IPS-18a (cell line): ENCODE measurements around the gene SH3TC1.

Experiments
- H3K27ac ChIP-seq: one replicate; pipeline ENCODE4 v1.5.1; 2013; ENCODE audit warnings: low read length
- H3K27me3 ChIP-seq: one replicate; pipeline ENCODE4 v1.6.1; 2013; ENCODE audit warnings: mild to moderate bottlenecking, low read length; ENCODE audit not compliant: control insufficient read depth, insufficient read depth
- H3K36me3 ChIP-seq: one replicate; pipeline ENCODE4 v1.6.1; 2013; ENCODE audit warnings: low read depth, low read length; ENCODE audit not compliant: control insufficient read depth
- H3K4me1 ChIP-seq: one replicate; pipeline ENCODE4 v1.6.1; 2013; ENCODE audit warnings: low read depth, low read length; ENCODE audit not compliant: control insufficient read depth
- H3K4me3 ChIP-seq: one replicate; pipeline ENCODE4 v1.5.1; 2013; ENCODE audit warnings: low read length
- H3K9ac ChIP-seq: one replicate; pipeline ENCODE4 v1.6.1; 2013; ENCODE audit warnings: mild to moderate bottlenecking, low read length, moderate library complexity
- H3K9me3 ChIP-seq: one replicate; pipeline ENCODE4 v1.6.1; 2013; ENCODE audit warnings: low read depth, low read length; ENCODE audit not compliant: control insufficient read depth

SH3TC1 gene

DNA sequence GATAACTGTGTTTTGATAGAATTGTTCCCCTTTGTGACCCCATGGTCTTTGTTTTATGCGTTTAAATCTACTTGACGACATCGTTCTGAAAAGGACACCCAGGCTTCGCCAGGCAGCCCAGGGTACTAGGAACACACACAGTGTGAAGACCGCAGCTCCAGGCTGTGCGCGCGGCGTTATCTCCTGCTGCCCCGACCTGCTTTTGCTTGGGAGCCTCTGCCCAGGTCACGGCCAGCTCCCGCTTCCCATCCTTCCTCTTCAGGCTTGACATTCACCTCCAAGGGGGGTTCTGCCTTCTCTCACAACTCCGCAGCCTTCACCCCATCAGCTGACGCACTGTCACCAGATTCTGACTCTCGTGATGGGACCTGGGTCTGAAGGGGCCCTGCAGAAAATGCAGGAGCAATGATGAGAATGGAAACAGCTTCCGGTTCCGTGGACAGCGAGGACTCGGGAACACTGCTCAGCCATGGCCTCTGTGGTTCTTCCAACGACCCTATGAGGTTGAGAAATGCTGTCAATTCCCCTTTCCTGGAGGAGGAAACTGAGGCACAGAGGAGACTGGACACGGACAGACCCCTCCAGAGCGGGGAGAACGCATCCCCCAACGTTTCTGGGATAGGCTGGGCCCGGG lies 69.9 kb downstream of the SH3TC1 start:
- H3K27me3 ChIP-seq = peaks cover 30% of the 10 kb centered on the region
- no peak overlapping the region for H3K4me3 ChIP-seq
- no peak overlapping the region for H3K9ac ChIP-seq
- H3K9me3 ChIP-seq = no peaks in the 10 kb centered on the region
- no peaks in the 10 kb centered on the region for H3K36me3 ChIP-seq
- H3K4me1 ChIP-seq = peaks cover 3% of the 10 kb centered on the region
- H3K27ac ChIP-seq = no peak overlapping the region

GRCh38 chr4:8269535-8270417 lies 70.7 kb downstream of the SH3TC1 start, which contains the start of gene HTRA3:
Gene HTRA3, plus strand, starts transcription at chr4:8269754. Its CDS starts 215 bp downstream, at chr4:8269969.
- Histone ChIP-seq H3K27ac (no peak within 1 kb of the TSS), H3K27me3 (peaks cover 30% of the 10 kb centered on the region), H3K4me1 (peaks cover 3% of the 10 kb centered on the region), H3K9me3 (no peaks in the 10 kb centered on the region), H3K9ac (no peak within 1 kb of the TSS), H3K36me3 (no peaks in the 10 kb centered on the region), H3K4me3 (peak within 1 kb of the TSS; percentile 40)

GRCh38 chr4:8270418-8270771 lies 71.3 kb downstream of the SH3TC1 start:
- no peak overlapping the region for H3K27ac ChIP-seq

GRCh38 chr4:8270912-8271815 lies 72.1 kb downstream of the SH3TC1 start:
- Histone ChIP-seq H3K9ac (no peak overlapping the region), H3K27ac (no peak overlapping the region), H3K36me3 (no peaks in the 10 kb centered on the region), H3K27me3 (peaks cover 30% of the 10 kb centered on the region), H3K4me1 (peaks cover 3% of the 10 kb centered on the region), H3K4me3 (no peak overlapping the region), H3K9me3 (no peaks in the 10 kb centered on the region)

More at GRCh38 chr4:8270418-8270771, 71.3 kb downstream of the SH3TC1 start:
- Histone ChIP-seq H3K9ac (no peak overlapping the region), H3K27me3 (peaks cover 30% of the 10 kb centered on the region), H3K36me3 (no peaks in the 10 kb centered on the region), H3K4me1 (peaks cover 3% of the 10 kb centered on the region), H3K9me3 (no peaks in the 10 kb centered on the region), H3K4me3 (peak overlapping the region; percentile 40)

DNA sequence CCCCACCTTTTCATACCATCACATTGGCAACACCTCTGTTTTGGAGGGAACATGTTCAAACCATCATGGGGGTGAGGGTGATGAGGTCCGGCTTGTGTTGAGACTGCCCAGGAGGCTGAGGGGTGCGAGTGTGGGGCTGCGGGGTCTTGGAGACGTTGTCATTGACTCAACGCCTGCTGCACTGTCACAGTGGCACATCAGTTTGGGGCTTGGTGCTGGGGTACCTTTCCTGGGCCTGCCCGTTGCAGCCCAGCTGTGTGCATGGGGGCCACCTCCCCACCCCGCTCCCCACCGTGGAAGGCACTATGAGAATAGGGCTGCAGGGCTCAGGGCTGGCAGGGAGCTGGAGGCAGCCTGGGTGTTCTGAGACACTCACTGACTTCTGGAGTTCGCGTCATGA lies 72.7 kb downstream of the SH3TC1 start:
- Histone ChIP-seq H3K36me3 (no peaks in the 10 kb centered on the region), H3K9ac (no peak overlapping the region), H3K27ac (no peak overlapping the region), H3K4me3 (no peak overlapping the region), H3K4me1 (peaks cover 3% of the 10 kb centered on the region), H3K27me3 (peaks cover 30% of the 10 kb centered on the region), H3K9me3 (no peaks in the 10 kb centered on the region)

DNA sequence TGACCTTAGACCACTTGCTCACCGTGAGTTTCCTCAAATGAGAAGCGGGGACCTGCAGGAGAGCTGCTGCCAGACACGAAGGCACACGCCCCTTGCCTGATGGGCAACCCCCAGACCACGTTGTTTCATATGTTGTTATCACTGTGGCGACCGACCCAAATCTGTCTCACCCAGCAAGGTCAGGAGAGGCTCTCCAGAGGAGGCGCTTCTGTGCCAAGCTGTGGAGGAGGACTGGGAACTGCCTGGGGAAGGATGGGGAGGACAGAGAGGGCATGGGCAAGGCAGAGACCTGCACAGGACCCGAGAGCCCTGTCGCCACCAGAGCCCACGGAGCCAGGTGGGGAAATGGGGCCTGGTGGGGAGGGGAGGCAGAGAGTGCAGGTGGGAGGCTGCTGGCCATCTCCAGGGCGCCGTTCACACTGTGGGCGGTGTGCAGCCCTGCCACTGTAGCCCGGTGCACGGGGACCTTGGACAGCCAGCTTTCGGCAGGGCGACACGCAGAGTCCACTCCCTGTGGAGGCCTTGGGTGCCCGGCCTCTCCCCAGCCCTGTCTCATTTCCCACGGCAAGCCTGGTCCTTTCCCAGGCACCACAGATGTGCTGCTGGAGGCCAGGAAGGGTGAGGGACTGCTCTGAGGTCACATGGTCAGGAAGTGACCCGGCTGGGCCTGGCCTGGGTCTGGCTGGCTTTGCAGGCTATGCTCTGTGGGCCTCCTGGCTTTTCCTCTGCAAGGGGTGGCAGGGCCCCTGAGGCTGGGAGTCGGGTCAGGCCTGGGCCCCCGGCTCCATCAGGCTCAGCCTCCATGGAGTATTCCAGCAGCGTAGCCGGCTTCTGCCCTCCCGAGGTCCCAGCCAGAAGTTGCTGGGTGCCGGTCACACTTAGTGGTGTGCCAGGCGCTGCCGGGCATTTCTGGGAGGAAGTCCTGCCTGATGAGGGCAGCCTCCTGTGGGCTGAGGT lies 73.7 kb downstream of the SH3TC1 start:
- peaks cover 3% of the 10 kb centered on the region for H3K4me1 ChIP-seq
- H3K27ac ChIP-seq = no peak overlapping the region

GRCh38 chr4:8273450-8273849 lies 74.4 kb downstream of the SH3TC1 start:
- no peak overlapping the region for H3K4me3 ChIP-seq
- H3K36me3 ChIP-seq = no peaks in the 10 kb centered on the region
- no peak overlapping the region for H3K27ac ChIP-seq
- no peaks in the 10 kb centered on the region for H3K9me3 ChIP-seq
- H3K27me3 ChIP-seq = peaks cover 30% of the 10 kb centered on the region
- H3K9ac ChIP-seq = no peak overlapping the region
- H3K4me1 ChIP-seq = peaks cover 3% of the 10 kb centered on the region

More for the DNA sequence above, 73.7 kb downstream of the SH3TC1 start:
- Histone ChIP-seq H3K9me3 (no peaks in the 10 kb centered on the region), H3K4me3 (no peak overlapping the region), H3K9ac (no peak overlapping the region), H3K27me3 (peaks cover 30% of the 10 kb centered on the region), H3K36me3 (no peaks in the 10 kb centered on the region)

- H3K9me3 ChIP-seq = no peaks in the 10 kb centered on the region
- H3K27me3 ChIP-seq = peaks cover 24% of the 10 kb centered on the region
- H3K9ac ChIP-seq = no peak overlapping the region
- no peak overlapping the region for H3K27ac ChIP-seq
- no peak overlapping the region for H3K4me3 ChIP-seq
- H3K36me3 ChIP-seq = no peaks in the 10 kb centered on the region
- H3K4me1 ChIP-seq = peaks cover 2% of the 10 kb centered on the region
Observed at GRCh38 chr4:8274066-8274652, 75.1 kb downstream of the SH3TC1 start.

DNA sequence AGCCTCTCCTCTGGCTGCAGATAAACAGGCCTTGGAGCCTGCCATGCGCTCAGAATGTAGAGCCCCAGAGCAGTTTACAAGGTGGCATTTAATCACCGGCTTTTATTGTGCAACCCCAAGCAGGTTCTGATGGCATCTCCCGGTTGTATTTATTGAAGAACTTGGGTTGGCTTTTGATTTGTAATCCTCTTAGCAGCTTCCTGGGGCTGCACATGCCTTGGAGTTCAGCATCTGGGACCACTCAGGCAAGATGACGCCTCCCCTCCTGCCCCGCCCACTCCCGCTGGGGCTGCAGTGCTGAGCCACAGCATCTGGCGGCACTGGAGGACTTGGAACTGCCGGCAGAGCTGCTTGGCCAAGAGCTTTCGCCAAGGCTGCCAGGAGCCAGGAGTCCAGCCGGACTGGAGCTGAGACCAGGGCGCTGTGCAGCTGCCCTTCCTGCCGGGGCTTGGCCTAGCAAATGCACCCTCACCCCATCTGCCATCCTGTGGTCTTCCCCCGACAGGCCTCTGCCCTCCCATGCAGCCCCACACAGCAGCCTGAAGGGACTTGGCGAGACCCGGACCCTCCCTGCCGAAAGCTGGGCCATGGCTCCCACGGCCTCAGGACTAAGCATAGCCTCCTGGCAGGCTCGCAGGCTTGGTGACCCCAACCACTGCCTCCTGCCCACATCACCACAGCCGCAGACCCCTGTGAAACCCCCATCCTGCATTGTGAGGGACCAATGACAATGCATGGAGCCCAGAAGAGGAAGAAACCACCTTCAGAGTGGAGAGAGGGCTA lies 75.9 kb downstream of the SH3TC1 start:
- Histone ChIP-seq H3K4me3 (no peak overlapping the region), H3K9me3 (no peaks in the 10 kb centered on the region), H3K36me3 (no peaks in the 10 kb centered on the region), H3K27me3 (peaks cover 20% of the 10 kb centered on the region), H3K4me1 (no peaks in the 10 kb centered on the region), H3K27ac (no peak overlapping the region), H3K9ac (no peak overlapping the region)

DNA sequence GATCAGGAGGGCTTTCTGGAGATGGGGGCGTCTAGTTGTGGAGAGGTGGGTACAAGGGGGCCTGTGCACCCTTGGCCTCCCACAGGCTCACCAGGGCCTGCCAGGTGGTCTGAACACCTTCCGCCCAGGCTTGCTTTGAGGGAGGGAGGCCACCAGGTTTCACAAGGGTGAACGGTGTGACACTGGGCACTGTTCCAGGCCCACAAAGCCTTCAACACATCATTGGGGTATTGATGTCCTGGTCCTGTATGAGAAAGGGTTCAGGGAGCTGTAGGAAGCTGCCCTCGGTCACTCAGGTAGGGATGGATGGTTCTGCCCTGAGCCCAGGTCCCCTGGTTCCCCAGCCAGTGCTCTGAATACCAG lies 76.4 kb downstream of the SH3TC1 start:
- H3K4me3 ChIP-seq = no peak overlapping the region
- H3K9me3 ChIP-seq = no peaks in the 10 kb centered on the region
- H3K9ac ChIP-seq = no peak overlapping the region
- H3K27ac ChIP-seq = no peak overlapping the region
- peaks cover 14% of the 10 kb centered on the region for H3K27me3 ChIP-seq
- H3K4me1 ChIP-seq = no peaks in the 10 kb centered on the region
- no peaks in the 10 kb centered on the region for H3K36me3 ChIP-seq
